Activated CD4-positive, CD25-positive, alpha-beta regulatory T cell treated with anti-CD3 and anti-CD28 coated beads, Interleukin-2, amount 50 U/mL, for 16 hours (primary cell): ENCODE results near the gene NOXO1.
A peak's percentile ranks its signal among the peaks of the same experiment; 100 is the strongest.
"Not testable (repeated sequence)": the region's sequence is repeated elsewhere in the genome, so short reads cannot be mapped to it uniquely, and the experiment has no call there.

ENCODE experiments used
- DNase-seq: peaks from one replicate; pipeline ENCODE4 v3.0.0-alpha.2; 2020; ENCODE audit warnings: low read depth, low spot score

The NOXO1 gene

GRCh38 chr16:2011726-2012125, 30.5 kb upstream of the NOXO1 start:
- not testable (repeated sequence) for DNase-seq

GRCh38 chr16:2009791-2010510, 28.7 kb upstream of the NOXO1 start, which contains the start of gene ZNF598:
ZNF598 (minus strand) TSS chr16:2009821.
- peak; percentile 57 for DNase-seq

- no peak for DNase-seq
Observed at GRCh38 chr16:2009164-2009711, 28.0 kb upstream of the NOXO1 start.

GRCh38 chr16:2008631-2009163, 27.4 kb upstream of the NOXO1 start:
- no peak for DNase-seq

GRCh38 chr16:2008009-2008526, 26.8 kb upstream of the NOXO1 start:
- no peak for DNase-seq

- no peak for DNase-seq
Observed at GRCh38 chr16:2007081-2007836, 26.0 kb upstream of the NOXO1 start.

GRCh38 chr16:2006317-2006716, 25.0 kb upstream of the NOXO1 start:
- DNase-seq: no peak

- DNase-seq: no peak
Observed at GRCh38 chr16:2005646-2006045, 24.4 kb upstream of the NOXO1 start.

GRCh38 chr16:2004795-2005517, 23.7 kb upstream of the NOXO1 start:
- no peak for DNase-seq

- DNase-seq: peak; percentile 71
Observed at GRCh38 chr16:2003827-2004641, 22.8 kb upstream of the NOXO1 start.

- DNase-seq: no peak
Observed at GRCh38 chr16:2003231-2003826, 22.1 kb upstream of the NOXO1 start.

- no peak for DNase-seq
Observed at GRCh38 chr16:2002406-2003230, 21.3 kb upstream of the NOXO1 start.

- no peak for DNase-seq
Observed at GRCh38 chr16:2001456-2002355, 20.4 kb upstream of the NOXO1 start.

GRCh38 chr16:2001035-2001434, 19.8 kb upstream of the NOXO1 start:
- no peak for DNase-seq

GRCh38 chr16:1999866-2000514, 18.7 kb upstream of the NOXO1 start:
- no peak for DNase-seq

GRCh38 chr16:1998852-1999801, 17.9 kb upstream of the NOXO1 start:
- no peak for DNase-seq

GRCh38 chr16:1998360-1998835, 17.1 kb upstream of the NOXO1 start:
- DNase-seq: no peak
